Endothelial cell of umbilical vein (primary cell): ENCODE results near the gene PCDH18. TPM values are rescaled to one million over a fixed set of nuclear protein-coding genes. Genes with fewer than 3 reads are reported as not detected.

Experiments used
- BruUV-seq: library from RNA; stranded (reverse); fragments of 400-500 nt; replicated peaks from 2 replicates; lab custom pipeline; 2021; lab: Mats Ljungman, UMichigan
- CTCF ChIA-PET: fragments of 300-600, 350-600 bp; sonication (Branson Sonifier 250); formaldehyde crosslinking; loops from one replicate; lab custom pipeline; 2021; ENCODE audit warnings: antibody characterized with exemption, inconsistent platforms; lab: Charles Lee
- POLR2A ChIA-PET: fragments of 300-600, 350-600 bp; sonication (Branson Sonifier 250); formaldehyde crosslinking; loops from one replicate; lab custom pipeline; 2021; ENCODE audit warnings: antibody characterized with exemption, inconsistent platforms; lab: Charles Lee
- DNase-seq: peaks from one replicate; pipeline ENCODE4 v3.0.0-alpha.2; 2011; ENCODE audit warnings: low read depth, low spot score
- FAIRE-seq: peaks from 2 replicates; lab custom pipeline; 2011; peaks lifted over from hg19 to GRCh38; lab: Jason Lieb, UNC
- H2AFZ ChIP-seq: 2 replicates; pipeline ENCODE4 v1.6.0; 2012; ENCODE audit warnings: low read depth, low read length, control low read depth, inconsistent platforms
- H3K27ac ChIP-seq: 2 replicates; pipeline ENCODE4 v1.5.1; 2011; ENCODE audit warnings: low read depth, mild to moderate bottlenecking, control low read depth, low read length, moderate library complexity; ENCODE audit not compliant: insufficient read depth
- H3K27me3 ChIP-seq, 2 experiments: 2 replicates each; pipeline versions ENCODE4 v1.6.0 to v1.6.1; 2011; ENCODE audit warnings: low read length in 2 of 2, mixed read lengths in 1 of 2; ENCODE audit not compliant: control insufficient read depth in 2 of 2, insufficient read depth in 2 of 2
- H3K36me3 ChIP-seq, 2 experiments: 2 replicates in 1 of 2; 3 replicates in 1 of 2; pipeline ENCODE4 v1.5.1; 2011; ENCODE audit warnings: low read length in 2 of 2, mild to moderate bottlenecking in 1 of 2, moderate library complexity in 1 of 2; ENCODE audit not compliant: control insufficient read depth in 2 of 2, insufficient read depth in 2 of 2; ENCODE audit errors: extremely low read depth in 1 of 2
- H3K4me1 ChIP-seq: 3 replicates; pipeline ENCODE4 v1.5.1; 2011; ENCODE audit warnings: mild to moderate bottlenecking, low read length; ENCODE audit not compliant: control insufficient read depth, insufficient read depth; ENCODE audit errors: extremely low read depth
- H3K4me2 ChIP-seq: 2 replicates; pipeline ENCODE4 v1.6.1; 2011; ENCODE audit warnings: low read length, control low read depth, mixed read lengths; ENCODE audit not compliant: insufficient read depth
- H3K4me3 ChIP-seq, 3 experiments: fragments of 200-600 bp in 1 of 3; sonication (generic), shearing (Covaris generic) in 1 of 3; replicated peaks in 1 of 3; 2 replicates each; pipeline ENCODE4 v1.5.1; 2011 to 2016; ENCODE audit warnings: control low read depth in 3 of 3, low read length in 3 of 3, mild to moderate bottlenecking in 2 of 3, inconsistent platforms in 1 of 3, low read depth in 1 of 3, moderate library complexity in 1 of 3; ENCODE audit not compliant: insufficient read depth in 1 of 3
- H3K79me2 ChIP-seq: 2 replicates; pipeline ENCODE4 v1.6.0; 2012; ENCODE audit warnings: low read length, inconsistent platforms; ENCODE audit not compliant: control insufficient read depth, insufficient read depth
- H3K9ac ChIP-seq: replicated peaks from 2 replicates; pipeline ENCODE3; 2011; ENCODE audit warnings: low read length, control low read depth; ENCODE audit not compliant: insufficient read depth; ENCODE audit errors: extremely low read depth
- H3K9me1 ChIP-seq: replicated peaks from 3 replicates; pipeline ENCODE4 v1.6.0; 2011; ENCODE audit warnings: mild to moderate bottlenecking, low read length; ENCODE audit not compliant: control insufficient read depth, insufficient read depth; ENCODE audit errors: extremely low read depth
- H3K9me3 ChIP-seq: replicated peaks from 2 replicates; pipeline ENCODE4 v1.5.1; 2012; ENCODE audit warnings: low read length, inconsistent platforms; ENCODE audit not compliant: control insufficient read depth, insufficient read depth
- H4K20me1 ChIP-seq: replicated peaks from 2 replicates; pipeline ENCODE3; 2011; ENCODE audit warnings: mild to moderate bottlenecking, low read length; ENCODE audit not compliant: control insufficient read depth, insufficient read depth; ENCODE audit errors: extremely low read depth
- EZH2 ChIP-seq: IDR thresholded peaks from 2 replicates; pipeline ENCODE4 v1.6.1; 2012; ENCODE audit warnings: borderline replicate concordance, low read depth, mild to moderate bottlenecking, moderate library complexity, low read length, inconsistent platforms; ENCODE audit not compliant: severe bottlenecking
- FOS ChIP-seq: IDR thresholded peaks from 2 replicates; pipeline ENCODE4 v1.6.1; 2011; ENCODE audit warnings: mild to moderate bottlenecking, low read length, moderate library complexity, borderline replicate concordance; ENCODE audit not compliant: insufficient read depth
- GATA2 ChIP-seq: IDR thresholded peaks from 2 replicates; pipeline ENCODE4 v1.7.0; 2011; ENCODE audit warnings: low read depth, mild to moderate bottlenecking, moderate library complexity, mixed read lengths, low read length; ENCODE audit not compliant: insufficient read length, insufficient read depth
- JUN ChIP-seq: IDR thresholded peaks from 2 replicates; pipeline ENCODE4 v1.6.1; 2011; ENCODE audit warnings: borderline replicate concordance, low read depth; ENCODE audit not compliant: insufficient read length, insufficient read depth
- MYC ChIP-seq: IDR thresholded peaks from one replicate; pipeline ENCODE4 v1.6.1; 2011; ENCODE audit warnings: mild to moderate bottlenecking, low read depth, low read length
- POLR2A ChIP-seq: IDR thresholded peaks from 2 replicates; pipeline ENCODE4 v1.6.1; 2012; ENCODE audit warnings: low read depth, mild to moderate bottlenecking, control low read depth, low read length
- POLR2AphosphoS5 ChIP-seq: IDR thresholded peaks from 2 replicates; pipeline ENCODE4 v1.6.1; 2012; ENCODE audit warnings: low read depth, mild to moderate bottlenecking, control low read depth, low read length, moderate library complexity; ENCODE audit not compliant: insufficient read depth
- dilution Hi-C: fragments of 300-500 bp; cut with MboI; formaldehyde crosslinking; loops from one replicate; pipeline ENCODE4 v1.15.0; 2019; ENCODE audit warnings: low sequenced_read_pairs; ENCODE audit not compliant: extremely low pct_ligation_motif_present
- intact Hi-C: fragments of 100-400 bp; cut with micrococcal nuclease; formaldehyde crosslinking; loops from one replicate; pipeline ENCODE4 v1.10.0; 2022
- polyA plus RNA-seq, 4 experiments: library from polyadenylated mRNA; depleted of rRNA in 3 of 4; stranded (reverse) in 3 of 4; unstranded in 1 of 4; fragments of >200 nt; gene quantifications; 2 replicates each; pipeline versions ENCODE4 v1.2.1 to v1.2.3, GENCODE V29; 2011 to 2012; ENCODE audit warnings: missing spikeins in 1 of 4
- total RNA-seq: library from RNA; stranded (reverse); gene quantifications from 2 replicates; pipeline ENCODE4 v1.2.3, GENCODE V29; 2021
- TF ChIP-seq, protein P1 (sequence below), 2 donors: IDR thresholded peaks; 1 replicate in 1 of 2; 2 replicates in 1 of 2; pipeline ENCODE4 v1.5.1; 2011; ENCODE audit warnings: low read length in 2 of 2, mild to moderate bottlenecking in 2 of 2, moderate library complexity in 2 of 2, control low read depth in 1 of 2, inconsistent platforms in 1 of 2, low read depth in 1 of 2; ENCODE audit not compliant: insufficient read depth in 1 of 2; ENCODE audit errors: extremely low read depth in 1 of 2
- TF ChIP-seq, protein P2 (sequence below): IDR thresholded peaks from 2 replicates; pipeline ENCODE4 v1.6.1; 2011; ENCODE audit not compliant: insufficient read depth, insufficient read length

PCDH18 gene
- total and polyA plus RNA-seq, 2 donors (not counting 3 experiments of a cell fraction or from before 2014, with no cell fraction given), result 1.5 to 2.2 TPM

DNA sequence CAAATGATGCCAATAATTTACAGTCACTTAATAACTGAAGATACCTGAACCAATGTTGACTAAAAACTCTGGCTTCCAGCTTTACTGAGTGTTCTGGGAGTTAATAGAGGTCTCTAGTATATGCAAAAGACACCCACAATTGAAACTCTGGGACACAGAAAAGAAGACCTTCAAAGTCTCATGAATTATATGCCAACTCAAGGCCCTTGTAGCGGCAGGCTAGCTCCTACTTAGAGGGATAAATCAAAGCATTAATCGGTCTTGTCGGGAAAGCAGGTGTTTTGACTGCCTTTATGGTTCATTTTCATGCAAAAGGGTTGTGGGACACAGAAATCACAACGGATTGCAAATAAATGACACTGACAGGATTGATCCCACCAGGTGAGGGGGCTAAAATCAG lies 55.9 kb downstream of the PCDH18 start:
- Histone ChIP-seq H3K9me1 (no peaks in the 10 kb centered on the region), H2AFZ (no peak overlapping the region), H3K4me3 (no peak overlapping the region), H3K9me3 (no peaks in the 10 kb centered on the region), H3K27ac (no peak overlapping the region), H3K9ac (no peak overlapping the region), H3K27me3 (no peaks in the 10 kb centered on the region), H3K79me2 (no peaks in the 10 kb centered on the region), H3K4me1 (no peaks in the 10 kb centered on the region), H3K4me2 (no peak overlapping the region), H4K20me1 (no peaks in the 10 kb centered on the region), H3K36me3 (no peaks in the 10 kb centered on the region)
- BruUV-seq, result no TSS peak
- DNase-seq (no peak), FAIRE-seq (no peak)
- no peak for TF ChIP-seq FOS
- TF ChIP-seq MYC, result no peak
- TF ChIP-seq GATA2, result no peak
- TF ChIP-seq POLR2AphosphoS5, result no peak
- no peak for TF ChIP-seq POLR2A
- no peak for TF ChIP-seq JUN
- TF ChIP-seq EZH2, result no peak
- CTCF ChIA-PET, result no interaction called here
- intact Hi-C loops (no loop called here), dilution Hi-C loops (no loop called here)
- POLR2A ChIA-PET, result no interaction called here

DNA sequence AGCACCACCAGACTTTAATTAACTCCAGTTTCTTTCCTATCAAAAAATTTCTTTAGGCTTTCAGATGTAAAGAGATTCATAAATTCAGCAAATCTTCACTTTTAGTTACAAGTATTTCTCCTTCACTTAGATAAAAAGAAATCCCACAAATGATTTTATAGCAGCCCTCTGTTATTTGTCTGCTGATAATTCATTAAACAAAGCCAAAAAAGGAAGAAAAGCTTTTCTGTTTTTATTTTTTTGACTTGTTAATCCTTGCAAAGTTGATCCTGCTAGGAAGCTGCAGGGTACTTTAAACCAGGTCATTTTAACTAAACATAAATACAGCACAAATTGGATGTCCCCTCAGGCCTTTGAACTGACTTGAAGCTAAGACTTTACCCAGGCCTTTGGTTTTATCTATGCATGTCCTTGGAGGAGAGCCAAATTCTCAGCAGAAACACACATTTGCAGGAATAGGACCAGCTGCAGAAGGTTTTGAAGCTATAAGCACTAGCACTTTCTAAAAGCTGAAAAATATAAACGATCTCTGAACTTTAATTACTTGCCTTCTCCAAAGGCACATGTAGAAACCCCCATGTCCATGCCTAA lies 57.5 kb downstream of the PCDH18 start:
- BruUV-seq, result no TSS peak
- Histone ChIP-seq H3K36me3 (no peaks in the 10 kb centered on the region), H4K20me1 (no peaks in the 10 kb centered on the region), H3K27me3 (no peaks in the 10 kb centered on the region), H3K9me3 (no peaks in the 10 kb centered on the region), H3K9ac (no peak overlapping the region), H3K27ac (no peak overlapping the region), H3K4me1 (no peaks in the 10 kb centered on the region), H3K79me2 (no peaks in the 10 kb centered on the region), H3K9me1 (no peaks in the 10 kb centered on the region), H2AFZ (no peak overlapping the region), H3K4me3 (no peak overlapping the region), H3K4me2 (no peak overlapping the region)
- FAIRE-seq, result no peak
- ChIA-PET CTCF (interaction anchor here (0.9 kb wide), 1 partner anchor 351 kb away, joined by 3 read pairs; no protein-coding TSS in a partner anchor), POLR2A (no interaction called here)
- TF ChIP-seq, protein P1, sequence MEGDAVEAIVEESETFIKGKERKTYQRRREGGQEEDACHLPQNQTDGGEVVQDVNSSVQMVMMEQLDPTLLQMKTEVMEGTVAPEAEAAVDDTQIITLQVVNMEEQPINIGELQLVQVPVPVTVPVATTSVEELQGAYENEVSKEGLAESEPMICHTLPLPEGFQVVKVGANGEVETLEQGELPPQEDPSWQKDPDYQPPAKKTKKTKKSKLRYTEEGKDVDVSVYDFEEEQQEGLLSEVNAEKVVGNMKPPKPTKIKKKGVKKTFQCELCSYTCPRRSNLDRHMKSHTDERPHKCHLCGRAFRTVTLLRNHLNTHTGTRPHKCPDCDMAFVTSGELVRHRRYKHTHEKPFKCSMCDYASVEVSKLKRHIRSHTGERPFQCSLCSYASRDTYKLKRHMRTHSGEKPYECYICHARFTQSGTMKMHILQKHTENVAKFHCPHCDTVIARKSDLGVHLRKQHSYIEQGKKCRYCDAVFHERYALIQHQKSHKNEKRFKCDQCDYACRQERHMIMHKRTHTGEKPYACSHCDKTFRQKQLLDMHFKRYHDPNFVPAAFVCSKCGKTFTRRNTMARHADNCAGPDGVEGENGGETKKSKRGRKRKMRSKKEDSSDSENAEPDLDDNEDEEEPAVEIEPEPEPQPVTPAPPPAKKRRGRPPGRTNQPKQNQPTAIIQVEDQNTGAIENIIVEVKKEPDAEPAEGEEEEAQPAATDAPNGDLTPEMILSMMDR (IDR thresholded peaks at IDR 0.05; ENCODE audit: extremely low read depth in 1 of 2, insufficient read depth in 1 of 2, low read depth in 1 of 2, low read length in 2 of 2), result no peak
- TF ChIP-seq MYC, result no peak
- TF ChIP-seq FOS, result no peak
- no peak for TF ChIP-seq POLR2AphosphoS5
- TF ChIP-seq, protein P2, sequence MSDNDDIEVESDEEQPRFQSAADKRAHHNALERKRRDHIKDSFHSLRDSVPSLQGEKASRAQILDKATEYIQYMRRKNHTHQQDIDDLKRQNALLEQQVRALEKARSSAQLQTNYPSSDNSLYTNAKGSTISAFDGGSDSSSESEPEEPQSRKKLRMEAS, result no peak
- TF ChIP-seq GATA2, result no peak
- TF ChIP-seq JUN, result no peak
- no peak for TF ChIP-seq EZH2
- TF ChIP-seq POLR2A, result no peak
- dilution Hi-C loops, result no loop called here
- DNase-seq, result no peak
- intact Hi-C loops, result no loop called here
